ENCODE measurements around the gene GPX4. TPM values are rescaled to one million over a fixed set of nuclear protein-coding genes. Genes with fewer than 3 reads are reported as not detected.

GPX4 gene
- total and polyA plus RNA-seq, 9 of the 15 experiments (the other 6 are each of a cell fraction or from before 2014, with no cell fraction given), result 61.4 to 661 (median 349) TPM

- TF ChIP-seq ARID3B (CRISPR knock-in tag; IDR thresholded peaks at IDR 0.05; ENCODE audit: borderline replicate concordance) (no peak), ZNF445 (CRISPR knock-in tag; IDR thresholded peaks at IDR 0.05; ENCODE audit: low read depth) (no peak), MXD1 (CRISPR knock-in tag; IDR thresholded peaks at IDR 0.05; ENCODE audit: borderline replicate concordance, poor library complexity, severe bottlenecking) (no peak), E4F1 (CRISPR knock-in tag; IDR thresholded peaks at IDR 0.05; ENCODE audit: borderline replicate concordance) (no peak), GABPB1 (CRISPR knock-in tag; IDR thresholded peaks at IDR 0.05) (peak; percentile 52; the same call in 1 of the 2 replicates), TGIF2 (CRISPR knock-in tag; IDR thresholded peaks at IDR 0.05) (no peak), RB1 (IDR thresholded peaks at IDR 0.05; ENCODE audit: low read depth) (peak; percentile 90), NFE2L1 (tag; IDR thresholded peaks at IDR 0.05; ENCODE audit: borderline replicate concordance, low read depth) (no peak), THAP7 (CRISPR knock-in tag; IDR thresholded peaks at IDR 0.05) (peak; percentile 72; the same call in 1 of the 2 replicates), ATF7 (IDR thresholded peaks at IDR 0.05) (peak; percentile 63), KAT7 (CRISPR knock-in tag; IDR thresholded peaks at IDR 0.05; ENCODE audit: borderline replicate concordance) (peak; percentile 86; the same call in 1 of the 2 replicates), ZNF668 (CRISPR knock-in tag; IDR thresholded peaks at IDR 0.05) (no peak), TOE1 (IDR thresholded peaks at IDR 0.05; ENCODE audit: borderline replicate concordance) (no peak), TOE1 (CRISPR knock-in tag; IDR thresholded peaks at IDR 0.05; ENCODE audit: borderline replicate concordance, low read depth) (no peak), NFRKB (IDR thresholded peaks at IDR 0.05; ENCODE audit: low read depth) (no peak), MXI1 (IDR thresholded peaks at IDR 0.05; ENCODE audit: low read depth, low read length) (no peak), SP1 (CRISPR knock-in tag; IDR thresholded peaks at IDR 0.05) (peak; percentile 98), TCFL5 (CRISPR knock-in tag; conservative IDR thresholded peaks at IDR 0.05) (no peak), ILF3 (IDR thresholded peaks at IDR 0.05; ENCODE audit: borderline replicate concordance) (no peak), ZNF175 (CRISPR knock-in tag; IDR thresholded peaks at IDR 0.05; ENCODE audit: low read depth) (no peak), KDM1A (IDR thresholded peaks at IDR 0.05) (no peak), PYGO2 (tag; IDR thresholded peaks at IDR 0.05) (no peak), TBP (optimal IDR thresholded peaks at IDR 0.05; ENCODE audit: low read depth, low read length) (peak; percentile 96), ZNF354B (CRISPR knock-in tag; IDR thresholded peaks at IDR 0.05) (no peak)
Observed at GRCh38 chr19:1103708-1104310, at the start of gene GPX4 (continued).
